ENCODE measurements around the gene SYDE1.

Gene SYDE1

DNA sequence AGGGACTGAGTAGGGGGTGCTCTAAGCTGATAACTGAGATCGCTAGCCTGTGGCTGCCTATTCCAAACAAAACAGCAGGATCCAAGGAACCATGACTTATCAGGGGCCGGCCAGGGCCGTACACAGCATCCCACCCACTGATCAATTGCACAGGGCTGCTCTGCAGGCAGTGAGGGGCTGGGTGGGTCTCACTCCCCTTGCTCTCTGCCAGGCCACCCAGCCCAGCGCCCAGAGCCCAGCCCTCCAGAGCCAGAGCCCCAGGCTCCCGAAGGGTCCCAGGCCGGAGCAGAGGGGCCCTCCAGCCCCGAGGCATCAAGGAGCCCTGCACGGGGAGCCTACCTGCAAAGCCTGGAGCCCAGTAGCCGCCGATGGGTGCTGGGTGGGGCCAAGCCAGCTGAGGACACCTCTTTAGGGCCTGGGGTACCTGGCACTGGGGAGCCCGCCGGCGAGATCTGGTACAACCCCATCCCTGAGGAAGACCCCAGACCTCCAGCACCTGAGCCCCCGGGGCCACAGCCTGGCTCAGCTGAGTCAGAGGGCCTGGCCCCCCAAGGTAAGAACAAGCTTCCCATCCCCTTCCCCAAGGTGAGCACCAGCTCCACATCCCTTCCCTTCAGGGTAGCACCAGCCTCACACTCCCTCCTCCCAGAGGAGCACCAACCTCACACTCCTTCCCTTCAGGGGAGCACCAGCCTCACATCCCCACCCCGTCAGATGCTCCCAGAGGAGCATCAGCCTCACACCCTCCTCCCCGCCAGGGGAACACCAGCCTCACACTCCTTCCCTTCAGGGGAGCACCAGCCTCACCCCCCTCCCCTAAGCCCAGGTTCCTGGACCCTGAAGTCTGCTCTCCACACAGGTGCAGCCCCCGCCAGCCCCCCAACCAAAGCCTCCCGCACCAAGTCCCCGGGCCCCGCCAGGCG lies 1.9 kb downstream of the SYDE1 start:
- no peak for DNase-seq

GRCh38 chr19:15109768-15110417 lies 2.7 kb downstream of the SYDE1 start:
- DNase-seq: no peak

DNA sequence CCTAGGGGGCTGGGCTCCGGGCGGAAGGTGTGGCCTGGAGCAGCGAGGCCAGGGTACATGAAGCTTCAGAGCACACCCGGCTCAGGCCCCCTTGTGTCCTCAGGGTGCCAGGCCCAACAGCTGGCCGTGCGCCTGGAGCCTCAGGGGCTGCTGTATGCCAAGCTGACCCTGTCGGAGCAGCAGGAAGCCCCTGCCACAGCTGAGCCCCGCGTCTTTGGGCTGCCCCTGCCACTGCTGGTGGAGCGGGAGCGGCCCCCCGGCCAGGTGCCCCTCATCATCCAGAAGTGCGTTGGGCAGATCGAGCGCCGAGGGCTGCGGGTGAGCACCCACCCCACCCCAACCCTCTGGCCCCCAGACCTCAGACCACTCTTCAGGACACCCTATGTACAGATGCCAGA lies 3.2 kb downstream of the SYDE1 start:
- DNase-seq: no peak

- DNase-seq: no peak
These were observed 4.6 kb downstream of the SYDE1 start for GRCh38 chr19:15111758-15112157.

DNA sequence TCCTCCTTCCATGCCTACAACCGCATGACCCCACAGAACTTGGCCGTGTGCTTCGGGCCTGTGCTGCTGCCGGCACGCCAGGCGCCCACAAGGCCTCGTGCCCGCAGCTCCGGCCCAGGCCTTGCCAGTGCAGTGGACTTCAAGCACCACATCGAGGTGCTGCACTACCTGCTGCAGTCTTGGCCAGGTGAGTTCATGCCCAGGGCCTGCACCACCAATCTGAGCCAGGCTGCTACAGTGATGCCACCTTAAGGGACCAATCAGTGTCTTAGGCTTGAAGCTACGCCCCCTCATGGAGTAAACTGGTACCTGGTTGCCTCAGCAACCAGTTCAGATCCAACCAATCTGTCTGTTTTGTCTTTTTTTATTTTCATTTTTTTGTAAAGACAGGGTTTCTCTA lies 5.2 kb downstream of the SYDE1 start:
- DNase-seq: no peak

DNA sequence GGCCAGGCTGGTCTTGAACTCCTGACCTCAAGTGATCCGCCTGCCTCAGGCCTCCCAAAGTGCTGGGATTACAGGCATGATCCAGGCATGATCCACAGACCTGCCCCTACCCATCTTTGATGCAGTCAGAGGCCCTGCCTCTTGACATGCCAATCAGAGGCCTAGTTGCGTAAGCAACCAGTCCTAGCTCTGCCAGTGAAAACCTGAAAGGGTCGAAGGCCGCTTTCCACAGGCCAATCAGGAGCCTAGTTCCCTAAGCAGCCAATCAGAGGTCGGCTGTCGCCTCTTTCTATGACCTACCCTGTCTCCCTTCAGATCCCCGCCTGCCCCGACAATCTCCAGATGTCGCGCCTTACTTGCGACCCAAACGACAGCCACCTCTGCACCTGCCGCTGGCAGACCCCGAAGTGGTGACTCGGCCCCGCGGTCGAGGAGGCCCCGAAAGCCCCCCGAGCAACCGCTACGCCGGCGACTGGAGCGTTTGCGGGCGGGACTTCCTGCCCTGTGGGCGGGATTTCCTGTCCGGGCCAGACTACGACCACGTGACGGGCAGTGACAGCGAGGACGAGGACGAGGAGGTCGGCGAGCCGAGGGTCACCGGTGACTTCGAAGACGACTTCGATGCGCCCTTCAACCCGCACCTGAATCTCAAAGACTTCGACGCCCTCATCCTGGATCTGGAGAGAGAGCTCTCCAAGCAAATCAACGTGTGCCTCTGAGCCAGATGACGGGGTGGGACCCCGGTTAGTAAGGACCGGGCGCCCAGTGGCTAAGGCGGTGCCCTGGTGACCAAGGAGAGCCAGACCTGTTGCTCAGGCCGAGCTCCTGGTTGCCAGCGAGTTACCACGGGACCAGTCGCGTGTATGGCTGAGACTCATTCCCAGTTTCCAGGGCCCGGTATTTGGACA lies 6.3 kb downstream of the SYDE1 start:
- DNase-seq: no peak

DNA sequence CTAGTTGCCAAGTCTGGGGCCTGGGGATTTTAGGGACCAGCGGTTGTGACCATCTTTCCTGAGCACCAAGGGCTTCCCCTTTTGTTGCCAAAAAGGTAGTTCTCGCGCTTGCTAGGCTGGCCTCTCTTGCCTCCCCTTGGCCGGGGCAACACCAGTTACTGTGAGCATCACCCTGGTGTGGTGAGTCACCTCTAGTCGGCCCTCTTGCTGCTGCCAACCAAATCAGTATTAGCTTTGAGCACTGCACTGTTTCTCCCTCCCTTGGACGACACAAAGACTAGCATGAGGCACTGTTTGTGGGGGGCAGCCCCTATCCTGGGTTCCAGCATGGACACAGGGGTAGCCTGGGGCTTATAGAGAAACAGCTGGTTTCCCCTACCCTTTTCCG lies 6.9 kb downstream of the SYDE1 start:
- DNase-seq: no peak

DNA sequence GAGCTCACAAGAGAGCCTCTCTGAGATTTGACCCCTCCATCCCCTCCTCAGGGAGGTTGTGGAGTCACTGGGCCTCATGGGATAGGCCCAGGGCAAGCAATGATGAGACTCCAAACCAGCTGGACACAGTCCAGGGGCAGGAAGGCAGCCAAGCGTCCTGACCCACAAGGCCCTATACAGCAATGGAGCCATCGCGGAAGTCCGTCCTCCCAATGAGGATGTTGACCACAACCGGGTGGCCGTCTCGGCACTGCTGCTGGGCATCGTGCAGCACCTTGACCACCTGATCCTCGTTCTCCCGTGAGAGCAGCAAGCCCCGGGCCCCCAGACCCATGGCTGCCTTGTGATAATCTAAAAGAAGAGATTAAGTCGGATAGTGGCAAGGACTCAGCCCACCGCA lies 7.9 kb downstream of the SYDE1 start:
- DNase-seq: no peak

DNA sequence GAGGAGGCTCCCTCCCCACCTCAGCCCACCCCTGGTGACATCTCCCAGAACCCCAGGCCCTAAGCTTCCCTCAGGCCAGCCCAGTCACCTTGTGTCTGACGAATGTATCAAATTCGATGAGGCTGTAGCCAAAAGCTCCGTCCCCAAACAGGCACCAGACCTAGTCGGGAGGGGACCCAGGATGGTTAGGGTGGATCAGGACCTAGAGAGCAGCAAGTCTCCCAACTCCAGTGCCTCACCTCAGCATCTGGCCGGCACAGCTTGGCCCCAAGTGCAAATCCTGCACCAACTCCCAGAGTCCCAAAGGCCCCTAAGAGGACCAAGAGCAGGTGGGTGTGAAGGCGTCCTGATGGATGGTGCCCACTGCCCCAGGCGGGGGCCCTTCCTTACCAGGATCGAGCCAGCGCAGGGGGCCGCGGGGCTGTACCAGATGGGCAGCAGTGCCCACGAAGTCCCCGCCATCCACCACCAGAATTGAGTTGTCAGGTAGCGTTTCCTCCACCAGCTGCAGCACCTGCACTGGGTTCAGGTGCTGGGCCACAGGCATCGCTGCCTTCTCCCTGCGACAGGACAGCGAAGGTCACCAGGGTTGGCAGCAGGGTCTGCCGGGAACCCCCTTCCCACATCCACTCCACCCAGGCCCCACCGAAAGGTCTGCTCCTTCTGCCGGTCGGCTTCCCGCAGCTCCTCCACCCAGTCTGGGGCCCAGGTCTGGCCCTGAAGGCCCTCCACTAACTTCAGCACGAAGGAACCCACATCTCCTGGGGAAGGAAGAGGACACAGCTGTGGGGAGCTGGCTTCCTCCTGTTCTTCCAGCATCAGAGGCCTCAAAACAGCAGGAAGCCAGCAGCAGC lies 8.8 kb downstream of the SYDE1 start:
- DNase-seq: no peak

DNA sequence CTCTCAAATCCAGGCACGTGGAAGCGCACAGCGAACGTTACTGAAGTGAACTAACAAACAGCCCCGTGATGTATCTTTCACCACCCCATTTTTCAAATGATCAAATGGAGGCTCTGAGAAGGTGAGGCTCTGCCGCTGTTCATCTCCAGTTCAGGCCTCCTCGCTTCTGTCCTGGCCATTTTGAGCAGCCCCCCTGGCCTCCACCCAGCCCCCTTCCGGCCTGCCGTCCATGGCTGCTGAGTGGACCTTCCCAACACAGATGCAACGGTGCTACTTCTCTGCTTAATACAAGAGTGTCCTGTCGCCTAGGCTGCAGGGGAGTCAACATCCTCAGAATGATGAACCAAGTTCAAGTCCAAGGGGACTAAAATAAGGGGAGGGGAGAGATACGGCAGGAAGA lies 9.7 kb downstream of the SYDE1 start:
- no peak for DNase-seq

DNA sequence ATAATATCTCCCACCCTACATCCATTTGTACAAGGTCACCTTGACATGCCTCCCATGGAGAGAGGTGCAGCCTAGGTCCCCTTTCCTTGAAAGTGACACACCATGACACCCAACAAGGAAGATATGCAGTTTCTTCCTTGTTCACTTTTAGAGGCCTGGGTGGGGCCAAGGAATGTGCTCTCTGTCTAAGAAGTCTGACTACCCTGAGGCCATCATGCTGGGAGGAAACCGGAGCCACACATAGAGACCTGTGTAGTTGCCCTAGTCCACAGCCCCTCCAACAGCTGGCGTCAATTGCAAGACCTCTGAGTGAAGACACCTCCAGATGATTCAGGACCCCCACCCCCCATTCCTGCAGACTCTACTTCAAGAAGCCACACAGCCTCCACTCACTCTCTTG lies 11.0 kb downstream of the SYDE1 start:
- no peak for DNase-seq

GRCh38 chr19:15118789-15119494 lies 11.7 kb downstream of the SYDE1 start:
- DNase-seq: no peak

DNA sequence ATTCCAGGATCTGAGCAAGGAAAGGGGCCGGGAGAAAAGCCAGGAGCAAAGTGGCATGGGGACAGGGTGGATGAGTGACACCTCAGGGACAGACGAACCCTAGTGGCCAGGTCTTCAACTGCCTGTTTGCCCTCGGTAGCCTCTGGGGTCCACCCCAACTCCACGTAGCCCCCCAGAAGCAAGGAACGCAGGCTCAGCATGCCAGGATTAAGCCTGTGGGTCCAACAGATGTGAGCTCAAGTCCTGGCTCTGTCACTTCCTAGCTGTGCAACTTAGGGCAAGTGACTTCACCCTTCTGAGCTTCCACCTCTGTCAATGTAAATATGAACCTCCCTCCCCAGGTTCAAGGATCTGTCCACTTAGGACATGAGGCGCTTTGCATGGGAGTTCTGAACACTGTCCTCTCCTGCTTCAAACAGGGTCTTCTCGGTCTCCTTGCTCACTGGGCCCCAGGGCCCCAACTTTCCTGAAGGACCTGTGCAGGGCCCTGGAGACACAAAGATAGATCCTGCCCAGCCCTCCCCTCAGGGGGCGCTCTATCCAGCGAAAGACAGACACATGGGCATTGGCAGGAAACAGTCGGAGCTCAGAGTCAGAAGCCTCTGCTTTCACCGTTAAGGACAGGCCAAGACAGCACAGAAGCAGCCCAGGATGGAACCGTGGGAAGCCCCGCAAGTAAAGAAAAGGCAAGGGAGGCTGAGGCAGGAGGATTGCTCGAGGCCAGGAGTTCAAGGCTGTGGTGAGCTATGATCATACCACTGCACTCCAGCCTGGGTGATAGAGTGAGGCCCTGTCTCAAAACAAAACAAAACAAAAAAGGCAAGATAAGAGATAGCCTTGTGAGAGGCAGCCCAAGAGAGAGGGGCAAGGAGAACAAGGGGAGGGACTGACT lies 13.2 kb downstream of the SYDE1 start:
- no peak for DNase-seq

- no peak for DNase-seq
These were observed 15.3 kb downstream of the SYDE1 start for GRCh38 chr19:15122331-15123030.

DNA sequence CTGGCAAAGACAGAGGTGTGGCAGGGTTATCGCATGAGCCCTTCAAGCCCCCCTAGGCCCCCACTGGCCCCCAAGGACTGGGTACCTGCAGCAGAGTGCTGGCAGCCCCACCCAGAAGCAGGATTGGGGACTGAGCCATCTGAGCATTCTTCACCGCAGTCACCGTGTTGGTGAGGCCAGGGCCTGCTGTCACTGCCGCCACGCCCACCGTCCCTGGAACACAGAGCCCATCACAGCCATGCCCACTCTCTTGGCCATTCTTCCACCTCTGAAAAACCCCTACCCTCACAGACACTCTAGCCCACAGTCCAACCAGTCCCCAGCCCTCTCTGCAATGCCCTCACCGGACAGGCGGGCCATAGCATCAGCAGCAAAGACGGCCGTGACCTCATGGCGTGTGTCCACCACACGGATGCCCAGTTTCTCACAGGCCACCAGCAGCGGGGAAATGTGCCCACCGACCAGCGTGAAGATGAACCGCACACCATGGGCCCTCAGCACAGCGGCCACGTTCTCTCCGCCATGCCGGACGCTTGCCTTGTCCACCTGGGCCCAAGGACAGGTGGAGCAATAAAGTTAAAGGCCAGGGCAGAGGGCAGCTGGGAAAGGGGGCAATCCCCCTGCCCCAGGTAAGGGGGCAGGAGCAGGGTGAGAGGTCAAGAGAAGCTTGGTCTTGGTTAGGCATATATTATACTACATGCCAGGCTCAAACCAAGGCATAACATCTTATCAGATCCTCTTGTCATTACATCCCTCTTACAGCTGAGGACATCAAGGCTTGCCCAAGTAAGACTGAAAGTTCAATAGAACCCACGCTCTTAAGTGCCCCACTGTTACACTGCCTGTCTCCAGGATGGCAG lies 16.1 kb downstream of the SYDE1 start:
- no peak for DNase-seq

DNA sequence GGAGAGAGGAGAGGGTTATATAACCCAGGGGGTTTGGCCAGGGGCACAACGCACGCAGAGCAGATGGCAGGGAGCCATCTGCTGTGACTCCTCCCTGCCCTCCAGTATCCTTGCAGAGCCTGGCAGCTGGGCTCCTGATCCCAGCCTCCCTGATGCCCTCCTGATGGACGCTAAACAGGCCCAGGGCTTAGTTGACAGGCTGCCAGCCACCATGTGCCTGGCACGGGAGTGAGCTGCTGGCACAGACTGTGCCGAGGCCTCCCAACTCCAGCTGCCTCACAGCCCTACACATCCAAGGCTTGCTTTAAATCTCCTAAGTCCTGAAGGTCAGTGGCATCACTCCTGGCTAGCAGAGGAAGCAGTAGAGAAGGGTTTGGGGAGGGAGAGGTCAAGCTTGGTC lies 16.7 kb downstream of the SYDE1 start:
- DNase-seq: no peak

DNA sequence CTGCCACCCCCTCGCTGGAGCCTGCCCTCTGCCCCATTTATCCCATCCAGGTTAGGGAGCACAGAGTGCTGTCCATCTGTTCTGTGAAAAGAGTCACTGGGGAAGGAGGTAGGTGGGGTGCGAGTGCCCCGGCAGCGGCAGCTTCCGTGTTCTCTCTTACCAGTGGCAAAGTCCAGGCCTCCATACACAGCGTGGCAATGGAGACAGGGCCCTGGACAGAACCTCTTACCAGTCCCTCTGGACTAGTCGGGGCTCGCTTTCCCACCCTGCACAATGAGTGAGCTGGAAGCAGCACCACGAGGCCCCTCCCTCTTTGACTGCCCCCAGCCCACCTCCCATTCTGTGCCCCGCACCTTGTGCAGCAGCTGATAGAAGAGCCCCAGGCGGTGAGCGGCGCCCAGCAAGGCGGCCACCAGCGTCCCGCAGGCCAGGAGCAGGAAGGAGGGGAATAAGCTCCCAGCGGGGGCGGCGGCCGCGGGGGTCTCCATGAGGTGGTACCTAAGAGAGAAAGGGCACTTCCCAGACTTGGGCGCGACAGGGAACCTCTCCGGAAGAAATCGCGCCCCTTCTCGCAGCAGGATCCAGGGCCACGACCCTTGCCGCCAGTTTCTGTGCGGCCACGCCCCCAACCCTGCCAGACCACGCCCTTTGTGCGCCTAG lies 17.5 kb downstream of the SYDE1 start:
- no peak for DNase-seq
